ENCODE results near the gene VDAC2.

The VDAC2 gene

GRCh38 chr10:75176736-75177135, 33.9 kb upstream of the VDAC2 start:
- no peak overlapping the region for H3K4me2 ChIP-seq (ENCODE audit: low read length)
- H3K36me3 ChIP-seq (replicated peaks; ENCODE audit: low read depth, low read length): peaks cover 19% of the 10 kb centered on the region
- no peak overlapping the region for H3K4me3 ChIP-seq (ENCODE audit: low read length)
- no peaks in the 10 kb centered on the region for H3K27me3 ChIP-seq (ENCODE audit: low read depth, low read length)
- TF ChIP-seq EZH2phosphoT487 (IDR thresholded peaks at IDR 0.05; ENCODE audit: low read depth) (no peak), CTCF (IDR thresholded peaks at IDR 0.05; ENCODE audit: low read depth, low read length) (no peak)
- H3K9me3 ChIP-seq (ENCODE audit: insufficient read depth, low read length): no peaks in the 10 kb centered on the region
- H4K20me1 ChIP-seq (ENCODE audit: insufficient read depth, low read length): no peaks in the 10 kb centered on the region
- no peaks in the 10 kb centered on the region for H3K79me2 ChIP-seq (ENCODE audit: low read length)
- H3K4me1 ChIP-seq (ENCODE audit: low read length): no peaks in the 10 kb centered on the region
- no peak overlapping the region for H3K9ac ChIP-seq (ENCODE audit: low read length)
- H2AFZ ChIP-seq (ENCODE audit: low read depth, low read length): no peak overlapping the region
- no peak overlapping the region for H3K27ac ChIP-seq (ENCODE audit: low read length)

GRCh38 chr10:75179657-75180177, 30.9 kb upstream of the VDAC2 start:
- no peak overlapping the region for H3K4me3 ChIP-seq (ENCODE audit: low read length)
- no peak overlapping the region for H3K4me2 ChIP-seq (ENCODE audit: low read length)
- no peaks in the 10 kb centered on the region for H3K4me1 ChIP-seq (ENCODE audit: low read length)
- no peaks in the 10 kb centered on the region for H3K27me3 ChIP-seq (ENCODE audit: low read depth, low read length)
- no peak overlapping the region for H2AFZ ChIP-seq (ENCODE audit: low read depth, low read length)
- H3K9me3 ChIP-seq (ENCODE audit: insufficient read depth, low read length): no peaks in the 10 kb centered on the region
- no peak overlapping the region for H3K9ac ChIP-seq (ENCODE audit: low read length)
- H3K79me2 ChIP-seq (ENCODE audit: low read length): no peaks in the 10 kb centered on the region
- peaks cover 19% of the 10 kb centered on the region for H3K36me3 ChIP-seq (replicated peaks; ENCODE audit: low read depth, low read length)
- no peaks in the 10 kb centered on the region for H4K20me1 ChIP-seq (ENCODE audit: insufficient read depth, low read length)
- H3K27ac ChIP-seq (ENCODE audit: low read length): no peak overlapping the region
- TF ChIP-seq EZH2phosphoT487 (IDR thresholded peaks at IDR 0.05; ENCODE audit: low read depth) (no peak), CTCF (IDR thresholded peaks at IDR 0.05; ENCODE audit: low read depth, low read length) (no peak)

GRCh38 chr10:75180592-75180991, 30.0 kb upstream of the VDAC2 start:
- Histone ChIP-seq H3K9me3 (ENCODE audit: insufficient read depth, low read length) (no peaks in the 10 kb centered on the region), H3K27me3 (ENCODE audit: low read depth, low read length) (no peaks in the 10 kb centered on the region), H2AFZ (ENCODE audit: low read depth, low read length) (no peak overlapping the region), H4K20me1 (ENCODE audit: insufficient read depth, low read length) (no peaks in the 10 kb centered on the region), H3K27ac (ENCODE audit: low read length) (no peak overlapping the region), H3K4me2 (ENCODE audit: low read length) (no peak overlapping the region), H3K4me3 (ENCODE audit: low read length) (no peak overlapping the region), H3K4me1 (ENCODE audit: low read length) (no peaks in the 10 kb centered on the region), H3K9ac (ENCODE audit: low read length) (no peak overlapping the region), H3K36me3 (replicated peaks; ENCODE audit: low read depth, low read length) (peaks cover 14% of the 10 kb centered on the region), H3K79me2 (ENCODE audit: low read length) (no peaks in the 10 kb centered on the region)
- TF ChIP-seq CTCF (IDR thresholded peaks at IDR 0.05; ENCODE audit: low read depth, low read length): no peak
- no peak for TF ChIP-seq EZH2phosphoT487 (IDR thresholded peaks at IDR 0.05; ENCODE audit: low read depth)

GRCh38 chr10:75181073-75181472, 29.5 kb upstream of the VDAC2 start:
- Histone ChIP-seq H3K27me3 (ENCODE audit: low read depth, low read length) (no peaks in the 10 kb centered on the region), H2AFZ (ENCODE audit: low read depth, low read length) (no peak overlapping the region), H3K79me2 (ENCODE audit: low read length) (no peaks in the 10 kb centered on the region), H3K9me3 (ENCODE audit: insufficient read depth, low read length) (no peaks in the 10 kb centered on the region), H3K27ac (ENCODE audit: low read length) (no peak overlapping the region), H3K4me2 (ENCODE audit: low read length) (no peak overlapping the region), H3K4me3 (ENCODE audit: low read length) (no peak overlapping the region), H3K36me3 (replicated peaks; ENCODE audit: low read depth, low read length) (peaks cover 12% of the 10 kb centered on the region), H3K4me1 (ENCODE audit: low read length) (no peaks in the 10 kb centered on the region), H4K20me1 (ENCODE audit: insufficient read depth, low read length) (no peaks in the 10 kb centered on the region), H3K9ac (ENCODE audit: low read length) (no peak overlapping the region)
- TF ChIP-seq EZH2phosphoT487 (IDR thresholded peaks at IDR 0.05; ENCODE audit: low read depth) (no peak), CTCF (IDR thresholded peaks at IDR 0.05; ENCODE audit: low read depth, low read length) (no peak)

All from OCI-LY3 (cell line).